GM12875 (cell line): ENCODE data around the gene KCTD20.
"Not testable (repeated sequence)": the region's sequence is repeated elsewhere in the genome, so short reads cannot be mapped to it uniquely, and the experiment has no call there.

Experiments
- H3K4me3 ChIP-seq: one replicate; pipeline ENCODE4 v1.5.1; 2011; ENCODE audit warnings: low read depth, low read length, control low read depth
- TF ChIP-seq, protein P1 (sequence below): IDR thresholded peaks from 2 replicates; pipeline ENCODE4 v1.5.1; 2011; ENCODE audit warnings: low read depth, mild to moderate bottlenecking, control low read depth, inconsistent platforms, low read length, moderate library complexity, borderline replicate concordance; ENCODE audit not compliant: insufficient read depth

KCTD20 gene

DNA sequence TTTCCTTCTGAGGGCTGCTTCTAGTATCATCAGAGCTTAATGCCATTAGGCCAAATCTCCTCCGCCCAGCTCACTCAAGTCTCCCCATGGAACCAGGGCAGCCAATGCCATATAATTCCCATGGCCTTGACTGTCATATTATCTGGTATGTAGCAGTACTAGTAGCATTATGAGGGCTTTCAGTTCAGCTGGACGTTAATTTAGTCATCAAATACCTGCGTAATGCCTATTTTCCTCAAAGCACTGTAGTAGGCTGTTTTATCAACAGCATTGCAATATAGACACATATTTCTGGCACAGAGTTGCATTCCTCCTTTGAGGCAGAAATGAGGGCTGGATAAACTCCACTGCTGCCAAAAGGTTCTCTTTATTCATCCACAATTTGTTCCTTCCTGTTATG is 1.7 kb downstream of the KCTD20 start:
- H3K4me3 ChIP-seq, result no peak overlapping the region
- TF ChIP-seq, protein P1, sequence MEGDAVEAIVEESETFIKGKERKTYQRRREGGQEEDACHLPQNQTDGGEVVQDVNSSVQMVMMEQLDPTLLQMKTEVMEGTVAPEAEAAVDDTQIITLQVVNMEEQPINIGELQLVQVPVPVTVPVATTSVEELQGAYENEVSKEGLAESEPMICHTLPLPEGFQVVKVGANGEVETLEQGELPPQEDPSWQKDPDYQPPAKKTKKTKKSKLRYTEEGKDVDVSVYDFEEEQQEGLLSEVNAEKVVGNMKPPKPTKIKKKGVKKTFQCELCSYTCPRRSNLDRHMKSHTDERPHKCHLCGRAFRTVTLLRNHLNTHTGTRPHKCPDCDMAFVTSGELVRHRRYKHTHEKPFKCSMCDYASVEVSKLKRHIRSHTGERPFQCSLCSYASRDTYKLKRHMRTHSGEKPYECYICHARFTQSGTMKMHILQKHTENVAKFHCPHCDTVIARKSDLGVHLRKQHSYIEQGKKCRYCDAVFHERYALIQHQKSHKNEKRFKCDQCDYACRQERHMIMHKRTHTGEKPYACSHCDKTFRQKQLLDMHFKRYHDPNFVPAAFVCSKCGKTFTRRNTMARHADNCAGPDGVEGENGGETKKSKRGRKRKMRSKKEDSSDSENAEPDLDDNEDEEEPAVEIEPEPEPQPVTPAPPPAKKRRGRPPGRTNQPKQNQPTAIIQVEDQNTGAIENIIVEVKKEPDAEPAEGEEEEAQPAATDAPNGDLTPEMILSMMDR, result no peak

DNA sequence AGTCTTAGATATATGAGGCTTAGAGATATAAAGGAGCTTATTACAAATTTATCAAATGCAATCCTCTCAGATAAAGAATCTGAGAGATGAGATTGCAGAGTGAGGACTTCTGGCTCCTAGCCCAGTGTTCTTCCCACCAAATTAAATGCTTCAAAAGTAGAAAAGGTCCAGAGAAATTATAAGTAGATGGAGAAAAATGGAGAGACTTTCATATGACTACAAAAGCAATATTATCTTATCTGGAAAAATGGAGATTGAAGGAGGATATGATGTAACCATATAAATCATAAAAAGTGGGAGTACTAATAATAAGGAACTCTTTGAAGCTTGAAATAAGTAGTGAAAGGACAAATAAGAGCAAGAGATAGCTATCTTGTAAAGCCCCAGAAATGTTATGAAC is 2.8 kb downstream of the KCTD20 start:
- H3K4me3 ChIP-seq, result no peak overlapping the region
- TF ChIP-seq, protein P1, result no peak

DNA sequence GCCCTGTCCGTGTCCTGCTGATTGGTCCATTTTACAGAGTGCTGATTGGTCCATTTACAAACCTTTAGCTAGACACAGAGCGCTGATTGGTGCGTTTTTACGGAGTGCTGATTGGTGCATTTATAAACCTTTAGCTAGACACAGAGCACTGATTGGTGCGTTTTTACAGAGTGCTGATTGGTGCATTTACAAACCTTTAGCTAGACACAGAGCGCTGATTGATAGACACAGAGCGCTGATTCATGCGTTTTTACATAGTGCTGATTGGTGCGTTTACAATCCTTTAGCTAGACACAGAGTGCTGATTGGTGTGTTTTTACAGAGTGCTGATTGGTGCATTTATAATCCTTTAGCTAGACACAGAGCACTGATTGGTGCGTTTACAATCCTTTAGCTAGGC is 6.4 kb downstream of the KCTD20 start:
- not testable (repeated sequence) for H3K4me3 ChIP-seq

DNA sequence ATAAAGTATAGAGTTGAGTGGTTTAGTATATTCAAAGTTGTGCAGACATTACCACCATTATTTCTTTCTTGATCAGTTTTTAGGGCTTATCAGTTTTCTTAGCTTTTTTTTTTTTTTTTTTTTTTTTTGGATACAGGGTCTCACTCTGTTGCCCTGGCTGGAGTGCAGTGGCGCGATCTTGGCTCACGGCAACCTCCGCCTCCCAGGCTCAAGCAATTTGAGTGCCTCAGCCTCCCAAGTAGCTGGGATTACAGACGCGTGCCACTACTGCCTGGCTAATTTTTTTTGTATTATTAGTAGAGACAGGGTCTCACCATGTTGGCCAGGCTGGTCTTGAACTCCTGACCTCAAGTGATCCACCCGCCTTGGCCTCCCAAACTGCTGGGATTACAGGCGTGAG is 10.1 kb downstream of the KCTD20 start:
- H3K4me3 ChIP-seq, result not testable (repeated sequence)

DNA sequence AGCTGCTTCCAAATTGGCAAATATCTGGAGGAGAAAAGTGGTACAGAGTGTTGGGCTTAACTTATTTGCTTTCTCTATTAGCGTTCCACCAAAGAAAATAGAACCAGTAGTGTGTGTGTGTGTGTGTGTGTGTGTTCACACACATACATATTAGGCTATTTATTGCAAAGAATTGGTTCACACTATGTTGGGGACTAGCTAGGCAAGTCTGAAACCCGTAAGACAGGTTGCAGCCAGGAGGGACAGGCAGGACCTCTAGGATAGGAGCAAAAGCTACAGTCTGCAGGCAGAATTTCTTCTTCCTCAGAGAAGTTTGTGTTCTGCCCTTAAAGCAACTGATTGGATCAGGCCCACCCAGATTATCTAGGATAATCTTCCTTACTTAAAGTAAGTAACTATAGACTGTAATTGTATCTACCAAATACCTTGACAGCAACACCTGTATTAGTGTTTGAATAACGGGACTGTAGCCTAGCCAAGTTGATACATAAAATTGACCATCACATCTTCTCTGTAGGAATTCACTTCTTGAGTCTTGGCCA is 12.8 kb downstream of the KCTD20 start:
- no peak overlapping the region for H3K4me3 ChIP-seq
- TF ChIP-seq, protein P1, result no peak

DNA sequence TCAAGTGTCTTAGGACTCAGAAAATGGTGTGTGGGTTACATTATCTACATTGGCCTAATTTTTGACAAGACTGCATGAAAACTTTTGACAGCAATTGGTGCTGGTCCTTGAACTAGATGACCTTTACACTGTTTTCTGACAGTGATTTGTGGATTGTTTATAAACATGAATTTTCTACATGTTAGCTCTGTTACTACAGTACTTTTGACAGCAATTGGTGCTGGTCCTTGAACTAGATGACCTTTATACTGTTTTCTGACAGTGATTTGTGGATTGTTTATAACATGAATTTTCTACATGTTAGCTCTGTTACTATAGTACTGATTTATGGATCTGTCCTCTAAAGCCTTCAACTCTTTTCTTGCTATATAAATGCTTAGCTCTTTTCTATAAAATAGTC is 16.7 kb downstream of the KCTD20 start:
- TF ChIP-seq, protein P1, result no peak

DNA sequence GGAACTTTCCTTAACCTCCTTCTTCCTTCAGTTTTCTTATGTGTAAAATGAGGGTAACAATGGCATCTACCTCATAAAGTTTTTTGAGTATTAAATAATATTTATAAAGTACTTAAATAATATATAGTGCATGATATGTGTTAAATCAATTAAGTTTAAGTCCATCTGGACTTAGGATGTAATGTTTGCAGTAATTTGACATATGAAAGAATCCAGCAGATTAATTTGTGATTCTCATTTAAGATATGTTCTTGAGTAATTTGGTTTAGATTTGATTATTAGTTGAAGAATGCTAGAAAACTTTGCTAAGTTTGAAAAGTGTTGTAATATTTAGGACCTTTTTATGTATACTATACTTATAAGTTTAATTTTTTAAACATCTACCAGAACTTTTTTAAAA is 18.1 kb downstream of the KCTD20 start:
- H3K4me3 ChIP-seq, result no peak overlapping the region
- TF ChIP-seq, protein P1, result no peak

More for the DNA sequence above, 16.7 kb downstream of the KCTD20 start:
- no peak overlapping the region for H3K4me3 ChIP-seq

DNA sequence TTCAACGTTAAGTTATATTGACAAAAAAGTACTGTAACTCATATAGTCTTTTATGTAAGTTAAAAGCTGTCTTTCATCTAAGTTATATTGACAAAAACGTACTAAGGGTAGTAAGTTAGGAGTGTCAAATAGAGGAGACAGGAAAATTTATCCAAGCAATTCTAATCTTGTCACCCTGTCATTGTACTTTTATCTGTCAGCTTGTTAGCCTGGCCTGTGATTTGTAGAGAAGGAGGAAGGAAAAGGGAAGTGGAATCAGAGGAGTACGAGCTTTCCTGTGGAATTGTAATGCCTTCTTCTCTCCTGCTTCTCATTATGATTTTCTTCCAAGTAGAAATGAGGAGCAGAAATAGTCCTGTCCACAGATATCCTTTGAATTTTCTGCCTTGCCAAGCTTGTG is 18.8 kb downstream of the KCTD20 start:
- TF ChIP-seq, protein P1, result no peak
- no peak overlapping the region for H3K4me3 ChIP-seq
